ENCODE results near the gene OSBPL8. TPM values are rescaled to one million over a fixed set of nuclear protein-coding genes. Genes with fewer than 3 reads are reported as not detected.
"Not testable (repeated sequence)": the region's sequence is repeated elsewhere in the genome, so short reads cannot be mapped to it uniquely, and the experiment has no call there.

The OSBPL8 gene
- total RNA-seq, 1 donor from 2014 or later = 118 TPM

DNA sequence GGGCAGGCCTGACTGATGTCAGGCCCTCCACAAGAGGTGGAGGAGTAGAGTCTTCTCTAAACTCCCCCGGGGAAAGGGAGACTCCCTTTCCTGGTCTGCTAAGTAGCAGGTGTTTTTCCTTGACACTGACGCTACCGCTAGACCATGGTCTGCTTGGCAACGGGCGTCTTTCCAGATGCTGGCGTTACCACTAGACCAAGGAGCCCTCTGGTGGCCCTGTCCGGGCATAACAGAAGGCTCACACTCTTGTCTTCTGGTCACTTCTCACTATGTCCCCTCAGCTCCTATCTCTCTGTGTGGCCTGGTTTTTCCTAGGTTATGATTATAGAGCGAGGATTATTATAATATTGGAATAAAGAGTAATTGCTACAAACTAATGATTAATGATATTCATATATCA lies 86.7 kb downstream of the OSBPL8 start:
- intact Hi-C loops (cut with micrococcal nuclease) = not testable (repeated sequence)

DNA sequence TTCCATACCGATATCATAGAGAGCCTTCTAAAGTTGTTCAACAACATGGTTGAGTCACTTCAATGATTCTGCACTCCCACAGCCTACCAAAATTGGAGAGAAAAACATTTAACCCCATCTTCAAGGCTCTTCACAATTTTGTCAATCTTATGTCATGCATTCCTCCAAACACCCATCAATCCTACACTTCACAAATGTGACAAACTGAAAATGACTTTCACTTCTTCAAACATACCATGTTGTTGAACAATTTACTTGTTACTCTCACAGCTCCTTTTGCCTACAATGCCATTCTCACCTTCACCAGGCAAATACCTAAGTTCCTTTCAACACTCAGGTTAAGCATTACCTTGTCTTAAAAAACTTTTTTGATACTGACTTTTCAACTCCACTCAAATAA lies 88.0 kb downstream of the OSBPL8 start:
- intact Hi-C loops (cut with micrococcal nuclease) = no loop called here

DNA sequence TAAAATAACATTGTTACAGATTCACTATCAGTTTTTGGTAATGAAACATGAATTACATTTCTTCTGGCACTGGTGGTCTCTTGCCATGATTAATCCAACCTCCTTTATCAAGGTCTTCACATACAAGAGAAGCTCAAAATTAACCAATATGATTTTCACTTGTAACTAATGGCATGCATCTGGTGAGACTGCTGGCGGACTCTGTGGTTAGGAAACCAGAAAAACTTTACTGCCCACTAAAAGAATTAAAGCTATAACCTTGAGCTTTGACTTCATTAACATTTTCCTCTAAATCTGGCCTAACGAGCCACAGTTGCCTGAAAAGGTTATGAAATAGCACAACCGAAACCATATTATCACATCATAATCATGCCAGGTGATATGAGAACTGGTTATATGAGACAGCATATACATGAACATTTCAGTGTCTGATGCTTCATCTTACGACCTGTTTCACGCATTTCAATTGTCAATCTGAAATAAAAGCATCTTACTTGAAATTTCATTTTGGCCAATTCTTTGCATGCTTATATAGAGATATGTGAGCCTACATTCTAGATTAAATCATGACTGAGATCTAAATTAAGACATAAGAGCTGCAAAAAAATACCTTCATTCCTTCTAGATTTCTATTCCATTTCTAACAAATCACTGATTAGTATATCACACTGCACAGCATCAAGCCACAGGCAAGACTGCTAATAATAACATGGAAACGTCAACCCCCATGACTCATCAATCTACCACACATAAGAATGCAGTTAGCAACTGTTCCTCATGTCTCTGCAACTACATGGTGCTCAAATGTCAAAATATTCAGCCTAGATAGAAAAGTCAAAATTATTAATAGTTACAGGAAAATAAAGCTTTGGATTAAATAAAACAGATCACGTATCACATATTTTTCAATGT lies 89.3 kb downstream of the OSBPL8 start:
- intact Hi-C loops (cut with micrococcal nuclease) = no loop called here

DNA sequence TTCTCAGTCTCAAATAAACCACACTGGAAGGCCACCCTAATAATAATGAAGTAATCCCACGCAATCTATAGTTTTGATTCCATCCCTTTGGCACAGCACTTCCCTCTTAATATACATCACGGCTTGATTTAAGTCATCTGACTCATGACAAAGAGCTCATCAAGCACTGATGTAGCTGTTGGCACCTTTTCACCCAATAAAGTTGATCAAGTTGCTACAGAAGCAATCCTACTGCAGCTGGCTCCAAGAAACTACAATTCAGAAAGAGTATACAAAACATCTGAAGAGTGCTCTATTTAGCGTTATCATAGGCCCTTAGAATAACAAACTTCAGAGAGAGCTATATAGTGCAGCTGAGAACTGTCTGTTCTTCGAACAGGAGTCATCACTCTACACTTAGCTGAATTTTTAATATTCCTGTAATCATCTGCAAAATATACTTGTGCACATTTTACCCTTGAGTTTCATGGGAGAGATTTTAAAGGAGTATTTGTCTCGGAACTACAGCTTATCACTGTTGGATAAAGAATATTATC lies 94.9 kb downstream of the OSBPL8 start:
- intact Hi-C loops (cut with micrococcal nuclease) = no loop called here

DNA sequence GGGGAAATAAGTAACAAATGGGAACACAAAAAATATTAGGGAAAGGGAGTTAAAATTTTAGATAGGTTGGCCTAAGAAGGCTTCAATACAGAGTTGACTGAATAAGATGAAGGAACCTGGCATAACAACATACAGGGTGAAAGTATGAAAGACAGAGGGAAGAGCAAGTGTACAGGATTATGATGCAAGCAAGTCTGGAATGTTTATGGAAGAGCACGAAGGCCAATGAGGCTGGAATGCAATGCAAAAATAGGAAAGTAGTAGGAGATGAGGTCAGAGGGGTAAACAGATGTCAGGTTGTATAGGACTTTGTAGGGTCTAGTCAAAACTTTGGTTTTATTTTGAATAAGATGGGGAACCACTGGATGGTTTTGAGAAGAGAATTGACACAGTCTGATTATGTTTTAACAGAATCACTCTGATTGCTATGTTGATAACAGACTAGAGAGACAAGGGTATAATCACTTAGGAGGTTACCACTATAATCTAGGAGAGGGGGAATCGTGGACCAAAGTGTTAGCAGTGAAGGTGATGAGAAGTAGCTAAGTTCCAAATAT lies 96.8 kb downstream of the OSBPL8 start:
- intact Hi-C loops (cut with micrococcal nuclease) = no loop called here

DNA sequence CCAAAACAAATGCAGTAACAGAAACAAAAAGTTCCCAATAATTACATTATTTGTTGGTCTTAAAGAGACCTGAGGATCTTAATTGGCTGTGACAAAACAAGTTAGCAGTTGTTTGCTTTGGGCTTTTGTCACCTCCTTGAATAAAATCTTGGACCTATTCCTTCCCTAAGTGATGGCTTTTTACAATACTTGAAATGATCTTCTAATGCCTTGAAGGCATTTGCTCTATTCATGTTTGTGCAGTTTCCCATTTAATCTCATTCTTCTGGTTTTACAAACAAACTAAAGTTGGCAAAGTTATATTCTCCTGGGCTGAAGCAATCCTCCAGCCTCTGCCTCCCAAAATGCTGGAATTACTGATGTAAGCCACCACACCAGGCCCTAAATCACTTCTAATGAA lies 98.8 kb downstream of the OSBPL8 start:
- intact Hi-C loops (cut with micrococcal nuclease) = no loop called here

DNA sequence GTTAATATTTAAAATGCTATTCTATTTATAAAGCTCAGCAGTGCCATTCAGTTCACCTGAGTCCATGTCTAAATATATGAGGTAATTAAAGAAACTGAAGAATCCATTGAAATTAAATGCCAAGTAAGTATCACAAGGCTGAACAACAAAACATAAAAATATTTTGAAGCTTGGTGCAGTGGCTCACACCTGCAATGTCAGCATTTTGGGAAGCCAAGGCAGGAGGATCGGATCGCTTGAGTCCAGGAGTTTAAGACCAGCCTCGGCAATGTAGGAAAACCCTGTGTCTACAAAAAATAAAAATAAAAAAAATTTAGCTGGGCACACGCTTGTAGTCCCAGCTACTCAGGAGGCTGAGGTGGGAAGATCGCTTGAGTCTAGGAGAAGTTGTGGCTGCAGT lies 101.8 kb downstream of the OSBPL8 start:
- intact Hi-C loops (cut with micrococcal nuclease) = loop anchor here (5.0 to 10.0 kb wide), 3 partner anchors 99 to 1123 kb away; partner anchors contain the start of genes CAPS2, GLIPR1L1, NAP1L1 and OSBPL8

DNA sequence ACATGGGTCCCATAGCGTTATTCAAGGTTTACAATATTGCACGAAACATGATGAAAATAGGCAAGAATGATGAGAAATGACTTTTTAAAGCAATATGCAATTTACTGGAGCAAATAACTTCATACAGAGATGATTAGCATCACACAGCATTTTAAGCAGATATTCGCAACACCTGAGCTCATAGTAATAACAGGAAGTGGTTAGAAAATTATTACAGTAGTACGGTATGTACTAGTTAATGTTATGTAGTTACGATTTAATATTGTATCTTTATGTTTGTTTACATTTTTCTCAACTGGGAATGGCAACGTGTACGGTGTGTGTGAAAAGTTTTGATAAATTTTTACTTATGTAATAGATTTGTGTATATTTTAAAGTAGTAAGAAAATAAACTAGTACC lies 102.6 kb downstream of the OSBPL8 start:
- intact Hi-C loops (cut with micrococcal nuclease) = loop anchor here (5.0 to 10.0 kb wide), 3 partner anchors 100 to 1122 kb away; partner anchors contain the start of genes CAPS2, GLIPR1L1, NAP1L1 and OSBPL8

DNA sequence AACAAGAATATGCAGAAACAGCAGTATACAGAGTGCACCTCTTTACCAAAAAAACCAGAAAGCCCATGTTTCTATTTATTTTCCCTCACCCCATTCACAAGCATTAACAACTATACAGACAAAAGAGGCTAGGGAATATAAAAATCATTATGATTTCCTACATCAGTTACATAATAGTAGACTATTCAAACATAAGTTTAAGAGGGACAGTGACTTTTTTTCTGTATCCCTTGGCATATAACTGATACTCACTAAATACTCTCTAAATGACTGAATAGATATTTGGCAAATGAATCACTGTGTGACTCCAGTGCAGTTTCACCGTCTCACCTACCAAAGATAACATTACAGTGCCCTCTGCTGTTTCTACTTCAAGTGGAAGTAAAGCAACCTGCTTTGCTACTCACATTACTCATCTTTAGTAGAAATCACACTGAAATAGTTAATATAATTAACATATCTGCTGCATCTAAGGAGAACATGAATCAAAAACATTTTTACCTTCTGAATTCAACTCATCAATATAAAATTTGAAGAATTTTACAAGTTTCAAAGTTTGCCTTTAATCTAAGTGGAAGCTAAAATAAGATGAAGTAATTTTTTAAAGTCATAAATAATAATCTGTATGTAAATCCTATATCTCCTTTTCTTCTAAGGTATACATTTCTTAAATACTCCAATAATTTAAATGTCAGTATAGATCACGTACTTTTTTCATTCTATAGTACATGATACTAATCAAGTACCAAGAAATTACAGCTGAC lies 103.8 kb downstream of the OSBPL8 start:
- intact Hi-C loops (cut with micrococcal nuclease) = loop anchor here (1.0 to 10.0 kb wide), 4 partner anchors 102 to 1121 kb away; partner anchors contain the start of genes CAPS2, GLIPR1L1, NAP1L1 and OSBPL8

DNA sequence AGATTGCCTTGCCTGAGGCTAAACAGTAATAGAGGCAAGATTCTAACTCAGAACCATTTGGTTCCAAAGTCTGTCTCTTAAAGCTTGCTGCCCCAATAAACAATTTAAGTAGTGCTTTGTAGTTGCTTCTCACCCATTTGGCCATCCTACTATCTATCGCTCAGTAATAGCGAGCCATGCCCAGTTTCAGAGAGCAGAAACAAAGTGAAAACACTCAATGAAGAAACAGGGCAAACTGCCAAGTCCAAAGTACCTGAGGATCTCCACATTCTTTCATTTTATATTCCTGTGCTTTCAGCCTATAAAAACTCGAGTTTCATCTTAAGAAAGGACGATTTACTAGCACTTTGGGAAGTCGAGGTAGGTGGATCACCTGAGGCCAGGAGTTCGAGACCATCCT lies 108.0 kb downstream of the OSBPL8 start:
- intact Hi-C loops (cut with micrococcal nuclease) = loop anchor here (10.0 kb wide), 1 partner anchor 1117 kb away; the partner anchor contains the start of genes CAPS2 and GLIPR1L1

DNA sequence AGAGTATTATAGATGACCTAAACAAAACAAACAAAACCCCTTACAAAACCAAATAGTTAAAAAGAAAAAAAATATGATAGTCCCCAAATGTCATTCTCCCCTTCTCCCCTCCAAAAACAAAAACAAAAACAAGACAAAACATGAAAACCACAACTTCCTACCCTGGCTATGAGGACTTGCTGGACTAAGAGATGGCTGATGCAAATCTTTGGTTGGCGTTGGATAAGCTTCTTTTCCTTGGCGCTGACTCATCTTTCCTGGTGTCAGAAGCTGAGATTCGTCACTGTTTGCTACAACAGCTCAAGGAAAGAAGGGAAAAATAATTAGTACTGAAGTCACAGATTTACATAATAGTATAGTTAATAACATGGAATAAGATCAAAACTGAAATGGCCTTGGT lies 108.9 kb downstream of the OSBPL8 start:
- intact Hi-C loops (cut with micrococcal nuclease) = loop anchor here (10.0 kb wide), 1 partner anchor 1116 kb away; the partner anchor contains the start of genes CAPS2 and GLIPR1L1

DNA sequence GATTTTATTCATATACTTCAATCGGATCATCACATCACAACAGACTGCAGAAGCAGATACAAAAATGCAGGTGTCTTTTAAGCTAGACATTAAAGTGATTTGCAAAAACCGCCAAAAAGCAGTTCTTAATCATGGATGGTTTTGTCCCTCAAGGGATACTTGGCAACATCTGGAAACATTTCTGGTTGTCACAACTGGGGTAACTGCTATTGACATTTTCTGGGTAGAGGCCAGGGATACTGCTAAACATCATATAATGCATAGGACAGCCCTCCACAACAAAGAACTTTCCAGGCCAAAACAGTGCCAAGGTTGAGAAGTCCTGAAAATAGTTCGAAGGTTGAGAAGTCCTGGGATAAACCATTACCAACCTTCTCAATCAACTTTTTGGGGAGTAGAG lies 109.6 kb downstream of the OSBPL8 start:
- intact Hi-C loops (cut with micrococcal nuclease) = loop anchor here (10.0 kb wide), 1 partner anchor 1115 kb away; the partner anchor contains the start of genes CAPS2 and GLIPR1L1

DNA sequence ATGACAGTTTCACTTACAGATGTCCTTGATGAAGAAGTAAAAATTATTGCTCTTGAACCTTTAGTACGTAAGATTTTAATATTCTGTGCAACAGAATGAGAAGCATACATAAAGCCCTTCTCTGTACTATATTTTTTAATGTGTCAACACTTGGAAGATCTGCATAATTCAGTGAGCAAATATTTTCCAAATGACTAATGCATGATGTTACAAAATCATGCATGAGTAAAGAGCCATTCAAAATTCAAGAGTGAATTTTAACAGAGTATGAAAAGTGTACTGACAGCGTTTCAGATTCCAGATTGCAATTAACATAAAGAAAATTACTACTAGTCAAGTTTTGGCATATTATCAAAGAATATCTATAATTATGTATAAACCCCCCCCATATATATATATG lies 110.0 kb downstream of the OSBPL8 start:
- intact Hi-C loops (cut with micrococcal nuclease) = no loop called here

DNA sequence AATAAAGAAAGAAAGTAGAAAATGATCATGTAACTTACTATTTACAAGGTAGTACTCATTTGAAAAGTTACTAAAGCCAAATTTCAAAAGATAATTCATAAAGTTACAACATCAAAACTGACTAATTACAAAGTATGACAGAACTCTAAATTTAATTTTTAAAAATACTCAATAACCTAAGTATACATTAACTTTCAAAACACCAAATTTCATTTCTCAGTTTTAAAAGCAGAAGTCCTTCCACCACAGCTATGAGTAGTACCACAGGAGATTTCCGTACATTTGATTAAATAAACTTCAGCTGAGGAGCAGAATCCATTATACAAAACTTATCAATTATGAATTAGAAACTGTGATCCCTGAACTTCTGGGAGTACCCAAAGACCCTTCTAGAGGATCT lies 110.6 kb downstream of the OSBPL8 start:
- intact Hi-C loops (cut with micrococcal nuclease) = no loop called here

DNA sequence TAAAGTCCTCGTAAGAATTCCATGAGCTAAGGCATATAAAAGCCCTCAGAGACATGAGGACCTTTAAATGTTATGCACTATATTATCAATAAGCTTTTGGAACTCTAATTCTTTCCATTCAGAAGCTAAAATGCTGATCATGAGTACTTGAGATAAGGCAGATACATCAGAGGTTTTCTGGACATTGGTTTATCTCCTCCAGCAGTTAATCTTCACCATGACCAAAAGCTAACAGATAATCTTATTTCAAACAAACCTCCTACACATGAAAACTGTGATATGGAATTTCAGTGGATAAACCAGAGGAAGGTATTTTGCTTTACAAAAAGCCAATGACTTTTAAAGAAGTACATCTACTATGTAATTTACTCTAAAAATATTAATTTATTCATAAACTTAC lies 113.5 kb downstream of the OSBPL8 start:
- intact Hi-C loops (cut with micrococcal nuclease) = no loop called here

DNA sequence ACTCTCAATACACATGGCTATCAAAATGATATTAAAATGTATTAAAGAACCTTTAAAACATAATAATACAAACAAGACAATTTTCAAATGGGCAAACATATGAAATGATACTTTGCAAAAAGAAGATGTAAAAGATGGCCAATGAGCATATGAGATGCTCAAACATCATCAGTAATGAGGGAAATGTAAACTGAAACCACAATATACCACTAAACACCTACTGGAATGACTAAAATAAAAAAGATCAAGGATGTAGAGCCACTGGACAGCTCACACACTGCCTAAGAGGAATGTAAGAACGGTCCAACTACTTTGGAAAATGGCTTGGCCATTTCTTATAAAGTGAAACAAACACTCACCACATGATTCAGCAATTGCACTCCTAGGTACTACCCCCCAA lies 114.1 kb downstream of the OSBPL8 start:
- intact Hi-C loops (cut with micrococcal nuclease) = no loop called here

DNA sequence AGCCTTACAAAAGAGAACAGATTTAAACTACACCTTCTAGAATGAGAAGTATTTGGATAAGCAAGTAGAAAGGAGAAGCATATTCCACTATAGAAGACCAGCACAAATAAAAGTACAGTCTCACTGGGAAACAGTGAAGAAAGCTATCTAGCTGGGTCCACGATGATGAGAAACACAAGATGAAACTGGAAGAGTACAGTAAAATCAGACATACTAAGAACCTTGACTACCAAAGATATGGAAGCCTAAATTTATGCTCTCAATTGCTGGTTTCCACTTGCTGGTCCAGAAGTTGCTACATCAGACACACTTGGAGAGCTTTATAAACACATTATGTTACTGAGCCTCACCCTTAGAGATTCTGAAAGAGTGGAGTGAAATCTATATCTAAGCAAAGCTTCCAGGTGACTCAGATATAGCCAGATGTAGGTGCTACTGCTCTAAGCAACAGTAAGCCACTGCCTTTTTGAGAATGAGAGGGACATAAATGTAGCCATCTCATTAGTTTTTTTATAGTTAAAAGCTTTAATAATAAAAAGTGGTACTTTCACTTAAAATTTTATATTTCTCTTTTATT lies 115.1 kb downstream of the OSBPL8 start:
- intact Hi-C loops (cut with micrococcal nuclease) = no loop called here

DNA sequence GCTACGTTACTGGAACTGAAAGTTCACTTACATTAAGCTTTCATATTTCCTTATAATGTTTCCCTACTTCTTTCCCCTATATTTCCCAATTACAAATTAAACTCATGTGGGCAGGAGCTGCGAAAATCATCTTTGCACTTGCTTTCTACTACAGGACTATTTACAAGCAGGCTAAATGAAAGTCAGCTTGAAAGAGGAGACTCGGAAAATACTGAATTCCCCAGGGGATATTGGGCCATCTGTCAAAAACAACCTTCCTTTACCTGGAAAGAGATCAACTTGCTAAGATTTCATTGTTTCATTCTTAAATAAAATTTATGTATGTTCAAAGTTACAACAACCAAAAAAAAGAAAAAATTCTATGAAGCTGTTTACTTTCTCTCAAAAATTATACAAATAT lies 118.6 kb downstream of the OSBPL8 start:
- intact Hi-C loops (cut with micrococcal nuclease) = no loop called here

DNA sequence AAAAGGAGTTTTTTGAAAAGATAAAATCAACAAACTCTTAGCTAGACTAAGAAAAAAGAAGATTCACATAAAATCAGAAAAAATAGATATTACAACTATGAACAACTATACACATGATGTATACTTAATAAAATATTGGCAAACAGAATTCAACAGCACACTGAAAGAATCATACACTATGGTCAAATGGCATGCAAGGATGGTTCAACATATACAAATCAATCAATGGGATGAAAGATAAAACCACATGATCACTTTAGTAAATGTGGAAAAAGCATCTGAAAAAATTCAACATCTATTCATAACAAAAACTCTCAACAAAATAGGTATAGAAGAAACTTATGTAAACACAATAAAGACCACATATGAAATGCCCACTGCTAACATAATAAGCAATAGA lies 126.8 kb downstream of the OSBPL8 start:
- intact Hi-C loops (cut with micrococcal nuclease) = no loop called here

DNA sequence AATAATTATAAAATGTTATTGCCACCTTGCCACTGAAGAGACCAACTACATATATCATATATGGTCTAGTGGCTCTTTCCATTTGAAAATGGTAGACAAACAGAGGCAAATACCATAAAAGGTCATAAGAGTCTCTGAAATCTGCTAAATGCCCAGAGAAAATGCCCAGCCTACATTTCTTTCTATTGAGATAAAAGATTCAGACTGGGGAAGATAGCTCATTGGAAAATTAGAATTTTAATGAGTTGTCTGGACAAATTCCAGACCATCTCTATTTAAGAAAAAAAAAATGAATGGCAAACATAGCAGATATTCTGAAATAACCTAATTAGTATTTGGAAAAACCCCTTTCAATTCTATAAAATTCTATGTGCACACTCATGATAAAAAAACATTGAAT lies 131.5 kb downstream of the OSBPL8 start:
- intact Hi-C loops (cut with micrococcal nuclease) = no loop called here

DNA sequence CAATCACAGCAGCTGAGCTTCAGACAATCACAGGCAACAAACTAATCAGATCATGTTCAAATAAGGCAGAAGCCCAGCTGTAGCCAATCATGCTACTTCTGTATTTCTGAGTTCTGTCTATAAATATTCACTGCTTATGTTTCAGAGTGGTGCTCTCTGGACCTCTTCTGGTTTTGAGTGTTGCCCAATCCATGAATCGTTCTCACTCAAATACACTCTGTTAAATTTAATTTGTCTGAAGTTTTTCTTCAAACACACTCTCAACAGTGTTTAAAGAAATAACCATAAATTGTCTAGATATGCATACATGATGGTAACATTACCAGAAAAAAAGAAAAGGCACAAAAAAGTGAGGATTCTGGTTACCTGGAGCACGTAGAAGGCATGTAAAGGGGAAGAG lies 133.4 kb downstream of the OSBPL8 start:
- intact Hi-C loops (cut with micrococcal nuclease) = no loop called here
